Stimulated activated CD8-positive, alpha-beta memory T cell treated with anti-CD3 and anti-CD28 coated beads, Interleukin-15, amount 100 ng/mL, for 4 hours (primary cell): ENCODE results near the gene DNM2.
A peak's percentile ranks its signal among the peaks of the same experiment; 100 is the strongest.
"Not testable (repeated sequence)": the region's sequence is repeated elsewhere in the genome, so short reads cannot be mapped to it uniquely, and the experiment has no call there.

Experiments used
- DNase-seq, 2 donors: peaks; one replicate each; pipeline ENCODE4 v3.0.0-alpha.2; 2020; ENCODE audit warnings: low read depth in 2 of 2

Gene DNM2

DNA sequence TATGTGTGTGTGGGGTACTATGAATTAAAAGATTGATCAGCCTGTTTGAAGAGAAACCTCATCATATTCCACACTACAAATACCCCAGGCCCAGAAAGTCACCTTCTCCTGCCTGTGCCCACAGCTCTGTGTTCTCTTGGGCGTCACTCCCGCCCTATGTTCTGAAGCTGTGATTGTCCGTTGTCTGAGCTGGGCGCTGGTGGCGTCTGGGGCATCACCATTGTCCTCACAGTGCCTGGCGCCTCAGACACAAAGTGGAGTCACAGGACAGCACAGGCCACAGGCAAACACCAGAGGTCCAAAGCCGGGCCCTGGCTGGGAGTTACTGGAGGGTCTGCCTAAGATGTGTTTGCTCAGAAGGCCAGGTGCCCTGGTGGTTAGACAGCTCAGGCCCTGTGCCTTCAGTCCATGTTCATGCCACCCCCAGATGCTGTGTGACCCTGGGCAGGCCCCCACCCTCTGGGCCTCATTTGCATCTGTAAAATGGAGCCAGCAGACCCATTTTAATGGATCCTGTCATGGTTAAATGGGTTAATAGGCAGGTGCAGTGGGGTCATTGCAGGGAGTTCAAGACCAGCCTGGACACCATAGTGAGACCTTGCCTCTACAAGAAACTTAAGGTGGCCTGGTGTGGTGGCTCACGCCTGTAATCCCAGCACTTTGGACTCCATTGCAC lies 34.5 kb downstream of the DNM2 start:
- no peak for DNase-seq

DNA sequence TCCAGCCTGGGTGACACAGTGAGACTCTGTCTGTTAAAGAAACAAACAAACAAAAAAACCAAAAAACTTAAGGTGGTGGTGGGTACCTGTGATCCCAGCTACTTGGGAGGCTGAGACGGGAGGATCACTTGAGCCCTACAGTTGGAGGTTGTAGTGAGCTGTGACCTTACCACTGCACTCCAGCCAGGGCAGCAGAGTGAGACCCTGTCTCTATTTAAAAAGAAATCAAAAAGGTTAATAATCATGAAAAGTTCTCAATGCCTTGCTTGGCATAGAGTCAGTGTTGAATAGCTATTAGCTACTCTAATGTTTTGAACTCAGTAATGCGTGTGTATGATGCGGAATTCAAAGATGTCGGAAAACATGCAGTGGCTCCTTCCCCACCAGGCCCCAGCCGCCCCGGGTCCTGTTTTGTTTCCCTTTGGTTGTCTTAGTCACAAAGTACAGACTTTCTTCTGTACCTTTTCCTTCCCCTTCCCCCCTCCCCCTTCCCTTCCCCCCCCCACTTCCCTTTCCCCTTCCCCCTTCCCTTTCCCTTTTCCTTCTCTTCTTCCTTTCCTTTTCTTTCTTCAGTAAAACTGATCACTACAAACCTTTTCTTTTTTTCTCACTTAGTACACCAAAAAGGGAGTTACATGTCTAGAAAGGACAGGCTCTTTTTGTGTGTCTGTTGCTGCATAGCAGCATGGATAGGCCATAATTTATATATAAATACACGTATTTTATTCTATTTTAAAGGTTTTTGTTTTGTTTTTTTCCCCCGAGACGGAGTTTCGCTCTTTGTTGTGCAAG lies 35.2 kb downstream of the DNM2 start:
- DNase-seq: no peak

DNA sequence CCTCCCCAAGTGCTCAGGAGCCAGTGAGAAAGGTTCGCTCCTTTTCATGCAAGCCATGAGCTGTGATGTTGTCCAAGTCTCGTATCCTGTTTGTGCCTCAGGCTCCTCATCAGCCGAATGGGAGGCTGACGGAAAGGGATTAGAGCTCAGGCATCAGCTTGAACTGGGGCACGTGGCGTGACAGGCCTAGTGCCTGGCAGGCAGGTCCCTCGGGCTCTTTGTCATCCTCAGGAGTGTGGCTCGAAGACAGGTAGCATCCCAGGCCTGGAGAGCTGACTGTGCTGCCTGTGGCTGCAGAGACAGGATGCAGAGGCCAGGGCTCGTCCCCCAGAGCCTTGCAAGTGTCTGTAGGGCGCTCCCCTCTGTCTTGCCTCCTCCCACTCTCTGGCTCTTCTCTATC lies 38.5 kb downstream of the DNM2 start:
- DNase-seq: no peak

DNA sequence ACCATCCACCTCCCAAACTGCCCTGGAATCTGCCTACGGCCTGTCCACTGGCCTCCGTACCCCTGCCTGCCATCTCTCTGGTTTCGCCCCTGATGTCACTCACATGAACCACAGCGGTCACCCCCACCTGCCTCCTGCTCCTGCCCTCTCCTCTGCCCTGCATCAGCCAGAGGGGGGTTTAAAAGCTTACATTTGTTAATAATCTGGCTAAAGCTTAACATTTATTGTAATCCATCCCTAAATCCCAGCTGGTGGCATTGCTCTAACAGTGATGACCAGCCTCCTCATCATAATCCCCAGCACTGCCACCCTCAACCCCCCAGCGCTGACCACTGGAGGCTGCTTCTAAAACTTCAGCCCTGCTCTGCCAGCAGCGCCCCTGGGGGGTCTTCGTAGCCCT lies 38.9 kb downstream of the DNM2 start:
- DNase-seq: no peak

DNA sequence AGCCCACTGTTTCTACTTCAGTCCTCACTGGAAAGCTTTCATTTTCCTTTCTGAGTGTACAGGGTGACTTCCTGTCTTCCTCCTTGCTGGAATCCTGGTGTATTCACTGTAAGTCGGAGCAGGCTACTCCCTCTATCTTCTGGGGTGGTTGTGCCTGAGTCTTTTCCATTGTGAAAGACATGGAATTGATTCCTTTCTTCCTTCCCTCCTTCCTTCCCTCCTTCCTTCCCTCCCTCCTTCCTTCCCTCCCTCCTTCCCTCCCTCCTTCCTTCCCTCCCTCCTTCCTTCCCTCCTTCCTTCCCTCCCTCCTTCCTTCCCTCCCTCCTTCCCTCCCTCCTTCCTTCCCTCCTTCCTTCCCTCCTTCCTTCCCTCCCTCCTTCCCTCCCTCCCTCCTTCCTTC lies 40.2 kb downstream of the DNM2 start:
- not testable (repeated sequence) for DNase-seq

DNA sequence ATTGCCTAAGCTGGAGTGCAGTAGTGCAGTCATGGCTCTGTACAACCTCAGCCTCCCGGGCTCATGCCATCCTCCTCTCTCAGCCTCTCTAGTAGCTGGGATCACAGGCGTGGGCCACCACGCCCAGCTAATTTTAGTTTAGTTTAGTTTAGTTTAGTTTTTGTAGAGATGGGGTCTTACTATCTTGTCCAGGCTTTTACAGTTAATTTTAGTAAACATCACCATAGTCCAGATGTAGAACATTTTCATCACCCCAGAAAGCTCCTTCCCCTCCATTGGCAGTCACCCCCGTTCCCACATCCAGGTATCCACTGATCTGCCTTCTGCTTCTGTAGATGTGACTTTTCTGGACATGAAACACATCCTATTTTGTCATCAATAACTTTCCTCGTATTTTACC lies 41.1 kb downstream of the DNM2 start:
- DNase-seq: no peak

DNA sequence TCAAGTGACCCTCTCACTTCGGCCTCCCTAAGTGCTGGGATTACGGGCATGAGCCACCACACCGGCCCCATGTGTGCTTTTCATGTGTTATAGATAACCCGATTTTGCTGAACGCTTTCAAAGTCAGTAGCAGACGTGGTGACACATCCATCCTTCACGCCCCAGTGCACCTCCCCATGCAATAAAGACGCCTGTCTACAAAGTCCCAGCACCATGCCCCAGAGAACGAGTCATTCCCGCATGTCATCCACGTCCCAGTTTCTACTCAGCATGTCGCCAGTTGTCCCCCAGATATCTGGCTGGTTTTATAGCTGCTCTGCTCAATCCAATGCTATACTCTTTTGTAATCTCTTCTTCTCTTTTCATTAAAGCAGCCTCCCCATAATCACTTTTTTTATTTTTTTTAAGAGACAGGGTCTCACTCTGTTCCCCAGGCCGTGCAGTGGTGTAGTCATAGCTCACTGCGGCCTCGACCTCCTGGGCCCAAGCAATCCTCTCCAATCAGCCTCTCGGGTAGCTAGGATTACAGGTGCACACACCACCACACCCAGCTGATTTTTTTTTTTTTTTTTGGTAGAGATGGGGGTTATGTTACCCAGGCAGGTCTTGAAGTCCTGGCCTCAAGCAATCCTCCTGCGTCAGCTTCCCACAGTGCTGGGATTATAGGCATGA lies 42.5 kb downstream of the DNM2 start:
- peak in 1 of 2 donors; percentile 9 for DNase-seq

DNA sequence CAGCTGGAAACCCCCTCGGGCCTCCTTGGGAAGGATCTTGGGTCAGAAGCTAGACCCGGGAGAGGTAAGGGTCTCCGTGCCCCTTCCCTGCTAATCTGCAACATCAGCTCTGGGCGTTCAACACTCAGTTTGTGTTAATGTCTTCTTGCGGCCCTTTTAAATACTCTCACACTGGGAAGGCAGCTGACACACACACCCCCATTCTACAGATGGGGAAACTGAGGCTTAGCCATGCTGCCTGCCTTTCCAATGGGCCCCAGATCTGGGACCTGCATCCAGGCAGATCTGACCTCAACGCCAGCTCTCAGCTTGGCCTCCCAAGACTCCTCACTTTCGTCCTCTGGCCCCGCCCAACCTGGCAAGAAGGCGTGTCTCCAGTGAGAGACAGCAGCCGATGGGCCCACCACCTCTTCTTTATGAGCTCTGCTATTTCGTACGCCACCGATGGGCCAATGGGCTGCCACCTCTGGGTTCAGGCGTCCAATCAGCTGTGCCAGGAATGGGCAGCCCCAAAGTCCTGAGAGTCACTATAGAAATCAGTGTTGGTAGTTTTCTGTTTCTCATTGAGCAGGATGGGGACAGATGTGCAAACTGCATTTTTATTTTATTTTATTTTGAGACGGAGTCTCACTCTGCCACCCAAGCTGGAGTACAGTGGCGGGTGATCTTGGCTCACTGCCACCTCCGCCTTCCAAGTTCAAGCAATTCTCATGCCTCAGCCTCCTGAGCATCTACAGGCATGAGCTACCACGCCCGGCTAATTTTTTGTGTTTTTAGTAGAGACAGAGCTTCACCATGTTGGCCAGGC lies 43.8 kb downstream of the DNM2 start:
- no peak for DNase-seq

DNA sequence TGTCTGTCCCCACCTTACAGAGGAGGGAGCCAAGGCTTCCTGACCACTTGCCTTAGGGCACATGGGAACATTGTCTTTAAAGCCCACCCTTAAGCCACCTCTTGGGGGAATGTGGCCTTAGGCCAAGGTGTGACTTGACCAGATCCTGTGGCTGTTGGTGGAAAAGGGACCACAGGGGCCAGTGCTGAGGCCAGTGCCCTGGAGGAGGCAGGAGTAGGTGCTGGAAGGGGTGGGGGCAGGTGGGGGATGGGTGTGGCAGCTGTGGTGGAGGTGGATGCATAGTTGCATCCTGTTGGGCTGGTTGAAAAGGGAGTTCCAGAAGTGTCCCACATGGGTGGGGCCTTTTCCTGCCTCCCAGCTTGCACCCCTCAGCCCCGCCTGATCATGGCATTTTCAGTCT lies 44.8 kb downstream of the DNM2 start:
- no peak for DNase-seq

DNA sequence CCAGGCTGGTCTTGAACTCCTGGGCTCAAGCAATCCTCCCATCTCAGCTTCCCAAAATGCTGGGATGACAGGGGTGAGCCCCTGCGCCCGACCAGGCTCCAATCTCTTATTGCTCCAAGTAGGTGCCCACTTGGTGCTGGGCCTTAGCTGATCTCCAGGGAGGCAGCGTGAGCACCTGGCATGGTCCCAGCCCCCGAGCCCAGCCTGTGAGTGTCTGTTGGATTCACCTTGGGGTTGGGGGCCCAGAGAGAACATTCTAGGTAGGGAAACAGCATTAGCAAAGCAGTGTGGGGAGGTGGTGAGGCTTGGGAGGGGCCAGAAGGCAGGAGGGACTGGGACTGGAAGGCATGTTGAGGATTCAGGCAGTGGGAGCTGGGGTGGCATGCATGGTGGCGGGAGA lies 45.5 kb downstream of the DNM2 start:
- DNase-seq: no peak

DNA sequence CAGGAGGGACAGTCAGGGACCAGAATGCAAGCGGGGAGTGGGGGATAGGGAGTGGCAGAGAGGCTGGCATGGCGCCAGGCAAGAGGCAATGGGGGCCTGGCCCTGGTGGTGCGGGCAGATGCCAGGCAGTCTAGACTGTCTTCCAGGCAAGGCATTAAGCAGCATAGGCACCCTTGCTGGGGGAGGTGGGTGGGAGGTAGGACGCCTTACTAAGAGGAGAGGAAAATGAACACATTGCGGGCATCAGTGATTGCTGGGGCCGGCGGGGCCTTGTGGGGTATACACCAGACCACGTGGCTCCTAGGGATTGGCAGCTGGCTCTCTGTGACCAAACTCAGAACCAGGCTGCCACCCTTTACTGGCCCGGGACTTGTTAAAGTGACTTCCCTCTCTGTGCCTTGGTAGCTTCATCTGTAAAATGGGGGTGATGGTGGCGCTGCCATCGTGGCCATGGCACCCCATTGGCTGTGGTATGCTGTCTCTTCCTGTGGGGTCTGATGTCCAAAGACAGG lies 46.0 kb downstream of the DNM2 start:
- no peak for DNase-seq

DNA sequence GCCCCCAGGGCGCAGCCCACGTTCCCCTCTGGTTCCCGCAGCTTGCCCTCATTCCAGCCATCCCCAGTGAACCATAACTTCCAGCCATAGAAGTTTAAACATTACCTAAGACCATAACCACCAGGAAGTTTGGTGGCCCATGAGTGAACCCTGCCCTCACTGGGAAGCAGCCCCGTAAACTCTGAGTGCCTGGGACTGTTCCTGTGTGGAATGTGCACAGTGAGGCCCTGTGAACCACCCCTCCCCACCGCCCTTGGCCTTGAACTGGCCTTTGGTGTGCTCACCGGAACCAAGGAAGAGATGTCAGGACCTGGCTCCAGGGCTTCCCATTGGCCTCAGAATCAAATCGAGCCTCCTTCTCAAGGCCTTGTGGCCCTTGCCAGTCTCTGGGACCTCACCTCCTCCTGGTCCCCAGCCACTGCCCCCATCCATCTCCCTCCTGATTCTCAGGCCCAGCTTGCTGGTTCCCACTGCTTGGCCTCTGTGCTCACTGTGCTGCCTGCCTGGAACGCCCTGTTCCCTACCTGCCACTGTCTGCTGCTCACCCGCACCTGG lies 46.5 kb downstream of the DNM2 start:
- no peak for DNase-seq

DNA sequence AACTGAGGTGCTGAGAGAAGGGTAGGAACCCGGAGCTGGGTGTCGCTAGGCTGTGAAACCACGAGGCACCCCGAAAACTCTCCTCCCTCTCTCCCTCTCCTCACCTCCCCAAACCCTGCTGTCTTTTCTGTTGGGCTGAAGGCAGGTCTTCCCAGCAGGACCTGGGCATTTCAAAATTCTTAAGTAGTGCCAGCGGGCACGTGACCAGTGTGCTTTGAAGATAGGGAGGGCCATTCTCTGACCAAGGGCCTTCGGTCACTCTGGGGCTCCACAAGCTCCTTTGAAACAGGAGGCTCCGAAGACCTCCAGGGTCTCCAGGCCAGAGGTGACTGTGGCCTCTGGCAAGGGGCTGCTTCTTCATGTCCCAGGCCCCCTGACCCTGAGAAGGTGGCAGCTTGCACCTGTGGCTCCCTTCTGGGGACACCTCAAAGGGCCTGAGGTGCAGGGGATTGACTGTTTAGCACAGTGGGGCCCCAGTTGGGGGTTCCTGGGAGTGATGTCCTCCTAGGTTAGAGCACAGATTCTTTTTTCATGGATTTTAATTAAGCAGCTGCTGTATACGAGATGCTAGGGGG lies 48.3 kb downstream of the DNM2 start:
- DNase-seq: no peak

DNA sequence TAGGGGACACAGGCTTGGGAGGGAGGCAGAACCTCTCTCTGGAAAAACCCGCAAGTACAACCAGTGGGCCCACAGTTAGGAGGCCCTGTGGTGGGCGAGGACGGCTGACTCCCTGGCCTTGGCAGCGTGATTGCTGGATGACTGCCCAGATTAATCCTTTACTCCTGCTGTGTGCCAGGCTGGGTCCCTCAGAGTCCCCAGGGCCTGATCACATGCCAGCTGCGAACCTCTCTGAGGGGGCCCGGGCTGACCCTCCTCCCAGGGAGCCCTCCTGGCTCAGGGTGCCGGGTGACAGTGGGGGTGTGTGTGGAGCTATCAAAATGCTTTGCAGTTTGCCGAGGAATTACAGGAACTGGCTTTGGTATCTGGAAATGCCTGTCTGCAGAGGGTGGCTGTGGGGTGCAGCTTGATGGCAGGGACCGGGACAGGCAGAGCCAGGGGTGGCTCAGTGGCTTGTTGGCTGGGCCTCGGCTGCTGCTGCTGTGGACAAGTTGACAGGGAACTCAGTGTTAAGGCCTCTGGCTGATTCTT lies 48.9 kb downstream of the DNM2 start:
- DNase-seq: no peak

DNA sequence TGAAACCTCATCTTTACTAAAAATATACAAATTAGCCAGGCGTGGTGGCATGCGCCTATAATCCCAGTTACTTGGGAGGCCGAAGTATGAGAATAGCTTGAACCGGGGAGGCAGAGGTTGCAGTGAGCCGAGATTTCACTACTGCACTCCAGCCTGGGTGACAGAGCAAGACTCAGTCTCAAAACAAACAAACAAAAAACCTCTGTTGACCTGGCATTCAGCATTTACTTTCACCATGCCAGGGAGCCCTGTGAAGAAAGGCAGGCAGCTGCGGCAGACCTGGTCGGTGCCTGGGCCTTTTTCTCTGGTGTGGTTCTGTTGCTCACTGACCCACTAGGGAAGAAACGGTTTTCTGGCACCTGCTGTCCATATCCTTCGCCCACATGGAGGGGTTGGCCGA lies 49.8 kb downstream of the DNM2 start:
- DNase-seq: no peak

DNA sequence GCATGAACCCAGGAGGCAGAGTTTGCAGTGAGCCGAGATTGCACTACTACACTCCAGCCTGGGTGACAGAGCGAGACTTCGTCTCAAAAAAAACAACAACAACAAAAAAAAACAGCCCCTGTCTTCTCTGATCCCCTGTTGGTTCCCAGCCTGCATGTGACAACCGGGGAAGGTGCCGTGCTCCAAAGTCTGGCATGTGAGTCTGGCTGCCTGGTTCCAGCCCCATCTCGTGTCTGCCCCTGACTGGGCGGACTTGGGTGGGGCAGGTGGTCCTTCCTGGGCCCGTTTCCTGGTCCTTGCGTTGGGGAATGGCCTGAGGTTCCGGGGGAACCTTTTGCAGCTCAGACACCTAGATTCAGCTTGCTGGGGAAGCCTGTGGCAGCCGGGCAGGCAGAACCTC lies 50.5 kb downstream of the DNM2 start:
- DNase-seq: no peak

DNA sequence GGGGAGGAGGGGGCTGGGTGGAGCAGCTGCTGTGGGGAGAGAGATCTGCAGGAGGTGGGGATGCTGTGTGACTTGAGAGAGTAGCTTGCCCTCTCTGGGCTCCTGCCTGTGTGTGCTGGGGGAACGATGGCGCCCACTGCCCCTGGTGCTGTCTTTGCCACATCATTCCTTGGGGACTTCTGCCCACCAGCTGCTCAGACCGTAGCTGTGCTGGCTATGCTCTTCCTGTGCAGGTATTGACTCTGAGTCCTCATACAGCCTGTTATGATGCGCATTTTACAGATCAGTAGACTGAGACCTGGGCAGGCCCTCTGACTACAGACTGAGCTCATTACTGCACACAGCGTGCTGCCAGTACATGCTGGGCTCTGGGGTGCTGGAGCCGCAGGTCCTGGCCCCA lies 51.1 kb downstream of the DNM2 start:
- DNase-seq: no peak

DNA sequence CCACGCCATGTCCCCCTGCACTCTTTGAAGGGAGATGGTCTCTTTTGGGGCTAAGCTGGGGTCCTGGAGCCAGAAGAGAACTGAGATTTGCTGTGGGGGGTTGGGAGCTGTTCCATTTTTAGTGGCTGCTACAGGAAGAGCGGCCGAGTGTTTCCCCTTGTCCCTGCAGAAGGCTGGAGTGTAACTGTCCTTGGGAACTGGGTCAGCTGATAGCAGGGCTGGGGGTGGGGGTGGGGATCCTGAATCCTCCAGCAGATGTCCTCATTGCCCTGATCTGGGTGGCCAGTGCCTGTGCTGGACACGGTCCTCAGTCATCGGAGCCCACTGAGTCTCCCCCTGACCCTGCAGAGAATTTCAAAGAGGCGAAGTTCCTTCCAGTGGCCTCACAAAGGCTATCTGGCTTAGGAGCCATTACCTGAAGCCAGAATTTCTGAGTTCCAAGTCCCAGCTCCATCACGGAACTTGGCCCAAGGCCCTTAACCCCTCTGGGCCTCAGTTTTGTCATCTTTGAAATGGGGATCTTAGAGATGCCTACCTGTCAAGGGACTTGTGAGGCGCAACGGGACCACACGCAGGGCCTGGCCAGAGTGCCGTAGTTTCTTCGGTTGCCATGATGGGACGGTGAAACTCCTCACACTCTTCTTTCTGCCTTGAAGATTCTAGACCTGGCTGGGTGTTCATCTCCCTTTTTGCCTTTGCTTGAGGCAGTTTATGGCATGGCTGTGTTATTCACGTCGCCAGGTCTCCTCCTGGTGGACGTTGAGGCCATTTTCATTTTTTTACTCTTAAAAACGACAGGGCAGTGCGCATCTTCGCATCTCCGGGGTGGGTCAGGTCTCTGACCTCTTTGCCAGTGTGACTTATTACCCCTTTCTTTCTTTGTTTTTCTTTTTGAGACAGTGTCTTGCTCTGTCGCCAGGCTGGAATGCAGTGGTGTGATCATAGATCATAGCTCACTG lies 51.9 kb downstream of the DNM2 start:
- no peak for DNase-seq

DNA sequence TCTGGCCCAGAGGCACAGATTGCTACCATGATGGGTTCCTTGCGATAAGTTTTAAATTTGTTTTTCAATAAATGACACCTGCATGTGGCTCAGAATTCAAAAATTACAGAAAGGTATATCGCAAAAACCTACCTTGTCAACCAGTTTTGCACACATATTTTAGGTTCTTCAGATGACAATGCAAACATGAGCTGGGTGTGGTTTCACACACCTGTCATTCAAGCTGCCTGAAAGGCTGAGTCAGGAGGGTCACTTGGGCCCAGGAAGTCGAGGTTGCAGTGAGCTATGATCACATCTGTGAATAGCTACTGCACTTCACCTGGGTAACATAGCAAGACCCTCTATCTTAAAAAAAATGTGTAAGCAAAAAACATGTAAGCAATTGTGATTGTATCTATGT lies 56.1 kb downstream of the DNM2 start:
- no peak for DNase-seq

DNA sequence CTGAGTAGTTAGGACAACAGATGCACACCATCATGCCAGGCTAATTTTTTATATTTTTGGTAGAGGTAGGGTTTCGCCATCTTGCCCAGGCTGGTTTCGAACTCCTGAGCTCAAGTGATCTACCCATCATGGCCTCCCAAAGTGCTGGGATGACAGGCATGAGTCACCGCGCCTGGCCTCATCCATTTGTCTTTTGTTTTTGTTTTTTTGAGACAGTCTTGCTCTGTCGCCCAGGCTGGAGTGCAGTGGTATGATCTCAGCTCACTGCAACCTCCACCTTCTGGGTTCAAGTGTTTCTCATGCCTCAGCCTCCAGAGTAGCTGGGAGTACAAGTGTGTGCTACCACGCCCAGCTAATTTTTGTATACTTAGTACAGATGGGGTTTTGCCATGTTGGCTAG lies 57.0 kb downstream of the DNM2 start:
- DNase-seq: no peak
